Glutamatergic neuron (in vitro differentiated cells): ENCODE data around the gene SLC1A7. TPM values are rescaled to one million over a fixed set of nuclear protein-coding genes. Genes with fewer than 3 reads are reported as not detected.

Experiments
- DNase-seq: peaks from one replicate; pipeline ENCODE4 v3.0.0; 2022
- H3K27ac Mint-ChIP-seq: one replicate; pipeline ENCODE4 v1.8.0; 2020; ENCODE audit warnings: mild to moderate bottlenecking, mixed read lengths, inconsistent platforms; ENCODE audit not compliant: unreplicated experiment
- H3K27me3 Mint-ChIP-seq: one replicate; pipeline ENCODE4 v1.8.0; 2020; ENCODE audit warnings: mild to moderate bottlenecking, moderate library complexity, mixed read lengths, inconsistent platforms; ENCODE audit not compliant: unreplicated experiment
- H3K36me3 Mint-ChIP-seq: one replicate; pipeline ENCODE4 v1.8.0; 2020; ENCODE audit warnings: mild to moderate bottlenecking, mixed read lengths, inconsistent platforms; ENCODE audit not compliant: unreplicated experiment
- H3K4me1 Mint-ChIP-seq: one replicate; pipeline ENCODE4 v1.8.0; 2020; ENCODE audit warnings: mild to moderate bottlenecking, low read depth, mixed read lengths, inconsistent platforms; ENCODE audit not compliant: unreplicated experiment
- H3K4me3 Mint-ChIP-seq: one replicate; pipeline ENCODE4 v1.8.0; 2020; ENCODE audit warnings: mild to moderate bottlenecking, mixed read lengths, inconsistent platforms; ENCODE audit not compliant: unreplicated experiment
- H3K9me3 Mint-ChIP-seq: one replicate; pipeline ENCODE4 v1.8.0; 2020; ENCODE audit warnings: mild to moderate bottlenecking, moderate library complexity, mixed read lengths, inconsistent platforms; ENCODE audit not compliant: unreplicated experiment
- CTCF ChIP-seq: fragments of 200-600 bp; sonication (generic); IDR thresholded peaks from one replicate; pipeline ENCODE4 v1.5.0; 2021; ENCODE audit not compliant: partially characterized antibody, unreplicated experiment
- total RNA-seq: library from RNA; stranded (reverse); fragmentation: NEBNext Ultra II Directional; extraction: Animal tissue kit (Norgen Biotek cat#: 25700); gene quantifications from one replicate; pipeline ENCODE4 v1.2.1, GENCODE V29; 2021; ENCODE audit not compliant: unreplicated experiment

SLC1A7 gene
- total RNA-seq, 1 donor from 2014 or later: not detected

GRCh38 chr1:53076721-53077598 is 65.5 kb downstream of the SLC1A7 start:
- Mint-ChIP-seq H3K36me3 (no peaks in the 10 kb centered on the region), H3K4me1 (peaks cover 10% of the 10 kb centered on the region), H3K4me3 (no peak overlapping the region), H3K27ac (no peak overlapping the region), H3K9me3 (peaks cover 1% of the 10 kb centered on the region), H3K27me3 (peaks cover 7% of the 10 kb centered on the region)
- DNase-seq: no peak
- no peak for TF ChIP-seq CTCF

GRCh38 chr1:53076165-53076564 is 66.3 kb downstream of the SLC1A7 start:
- Mint-ChIP-seq H3K4me1 (peaks cover 10% of the 10 kb centered on the region), H3K27ac (no peak overlapping the region), H3K9me3 (peaks cover 3% of the 10 kb centered on the region), H3K27me3 (peaks cover 7% of the 10 kb centered on the region), H3K4me3 (no peak overlapping the region), H3K36me3 (no peaks in the 10 kb centered on the region)
- TF ChIP-seq CTCF: no peak
- no peak for DNase-seq

GRCh38 chr1:53075761-53076163 is 66.7 kb downstream of the SLC1A7 start:
- no peak for DNase-seq

GRCh38 chr1:53075206-53075605 is 67.2 kb downstream of the SLC1A7 start:
- Mint-ChIP-seq H3K27me3 (peaks cover 7% of the 10 kb centered on the region), H3K4me1 (peaks cover 10% of the 10 kb centered on the region), H3K36me3 (no peaks in the 10 kb centered on the region), H3K9me3 (peaks cover 3% of the 10 kb centered on the region), H3K4me3 (peak overlapping the region; percentile 25), H3K27ac (peak overlapping the region; percentile 68)
- TF ChIP-seq CTCF: no peak
- DNase-seq: no peak

More at GRCh38 chr1:53075761-53076163, 66.7 kb downstream of the SLC1A7 start:
- H3K9me3 Mint-ChIP-seq: peaks cover 3% of the 10 kb centered on the region
- no peak for TF ChIP-seq CTCF
- H3K27me3 Mint-ChIP-seq: peaks cover 7% of the 10 kb centered on the region
- H3K27ac Mint-ChIP-seq: no peak overlapping the region
- peaks cover 10% of the 10 kb centered on the region for H3K4me1 Mint-ChIP-seq
- H3K36me3 Mint-ChIP-seq: no peaks in the 10 kb centered on the region
- no peak overlapping the region for H3K4me3 Mint-ChIP-seq

DNA sequence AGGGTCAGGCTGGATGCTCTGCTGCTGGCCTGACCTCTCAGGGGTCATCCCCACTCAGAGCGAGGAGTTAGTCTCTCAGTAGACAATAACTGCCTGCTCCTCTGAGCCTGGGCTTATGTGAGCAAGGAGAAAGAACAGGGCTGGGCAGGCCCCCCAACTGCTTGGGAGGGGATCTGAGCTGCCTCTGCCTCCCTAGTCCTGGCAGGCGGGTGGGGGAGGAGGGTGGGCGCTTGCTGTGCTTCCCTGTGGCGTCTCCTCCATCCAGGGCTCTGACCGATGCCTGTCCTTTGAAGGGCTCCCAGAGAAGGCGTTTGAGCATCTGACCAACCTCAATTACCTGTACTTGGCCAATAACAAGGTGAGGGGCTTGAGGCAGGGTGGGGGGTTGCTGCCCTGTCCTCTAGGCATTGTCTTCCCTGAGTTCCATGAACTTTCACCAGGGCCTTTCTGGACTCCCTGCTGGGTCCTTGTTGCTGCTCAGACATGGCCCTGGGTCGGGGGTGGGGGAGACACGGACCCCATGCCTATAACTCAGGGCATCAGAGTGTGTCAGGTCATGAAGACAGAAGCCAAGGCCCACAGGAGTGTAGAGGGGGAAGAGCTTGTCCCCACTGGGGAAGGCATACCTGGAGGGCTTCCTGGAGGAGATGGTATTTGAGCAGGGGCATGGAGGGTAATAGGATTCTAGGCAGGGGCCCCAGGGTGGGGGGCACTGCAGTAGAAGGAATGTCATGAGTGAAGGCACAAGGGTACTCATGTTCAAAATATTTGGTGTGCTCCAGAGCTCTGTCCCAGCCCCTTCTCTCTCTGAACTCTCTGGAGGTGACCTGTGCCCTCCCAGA is 67.9 kb downstream of the SLC1A7 start:
- H3K36me3 Mint-ChIP-seq: no peaks in the 10 kb centered on the region
- H3K27ac Mint-ChIP-seq: peak overlapping the region; percentile 93
- no peak for DNase-seq
- H3K4me3 Mint-ChIP-seq: no peak overlapping the region
- peaks cover 10% of the 10 kb centered on the region for H3K4me1 Mint-ChIP-seq
- TF ChIP-seq CTCF: no peak
- peaks cover 7% of the 10 kb centered on the region for H3K27me3 Mint-ChIP-seq
- peaks cover 3% of the 10 kb centered on the region for H3K9me3 Mint-ChIP-seq
